ENCODE measurements around the gene CDK9.

The CDK9 gene

GRCh38 chr9:127815512-127816361 lies 29.9 kb downstream of the CDK9 start:
- TF ChIP-seq ARNT (IDR thresholded peaks at IDR 0.05) (no peak), NFRKB (IDR thresholded peaks at IDR 0.05) (no peak), ELF4 (IDR thresholded peaks at IDR 0.05) (no peak), PKNOX1 (IDR thresholded peaks at IDR 0.05) (no peak), SUZ12 (IDR thresholded peaks at IDR 0.05) (no peak), FOXA1 (IDR thresholded peaks at IDR 0.05) (no peak), L3MBTL2 (conservative IDR thresholded peaks at IDR 0.05) (no peak), ZNF384 (IDR thresholded peaks at IDR 0.05) (no peak), LEF1 (IDR thresholded peaks at IDR 0.05; ENCODE audit: borderline replicate concordance) (no peak), HDGF (IDR thresholded peaks at IDR 0.05; ENCODE audit: borderline replicate concordance) (no peak), FOXM1 (IDR thresholded peaks at IDR 0.05; ENCODE audit: borderline replicate concordance) (no peak)
- ChIA-PET CTCF (no interaction called here), POLR2A (no interaction called here)
- no peak for DNase-seq (ENCODE audit: extremely low spot score)

- ChIA-PET POLR2A (no interaction called here), CTCF (no interaction called here)
- no peak for TF ChIP-seq ARNT (IDR thresholded peaks at IDR 0.05)
- no peak for TF ChIP-seq PKNOX1 (IDR thresholded peaks at IDR 0.05)
- TF ChIP-seq SP1 (IDR thresholded peaks at IDR 0.05), result no peak
- no peak for TF ChIP-seq TARDBP (IDR thresholded peaks at IDR 0.05)
- no peak for TF ChIP-seq CTBP1 (IDR thresholded peaks at IDR 0.05; ENCODE audit: borderline replicate concordance)
- no peak for TF ChIP-seq FOXM1 (IDR thresholded peaks at IDR 0.05; ENCODE audit: borderline replicate concordance)
- no peak for TF ChIP-seq FOXK2 (IDR thresholded peaks at IDR 0.05)
- TF ChIP-seq LEF1 (IDR thresholded peaks at IDR 0.05; ENCODE audit: borderline replicate concordance), result no peak
- TF ChIP-seq ELF4 (IDR thresholded peaks at IDR 0.05), result no peak
- no peak for TF ChIP-seq BHLHE40 (IDR thresholded peaks at IDR 0.05; ENCODE audit: borderline replicate concordance)
- TF ChIP-seq SUZ12 (IDR thresholded peaks at IDR 0.05), result no peak
- TF ChIP-seq NFRKB (IDR thresholded peaks at IDR 0.05), result no peak
- TF ChIP-seq ZNF384 (IDR thresholded peaks at IDR 0.05), result no peak
- TF ChIP-seq FOXA1 (IDR thresholded peaks at IDR 0.05), result no peak
- no peak for TF ChIP-seq L3MBTL2 (conservative IDR thresholded peaks at IDR 0.05)
- TF ChIP-seq HDGF (IDR thresholded peaks at IDR 0.05; ENCODE audit: borderline replicate concordance), result no peak
- no peak for DNase-seq (ENCODE audit: extremely low spot score)
Observed at GRCh38 chr9:127816362-127816725, 30.5 kb downstream of the CDK9 start.

GRCh38 chr9:127816728-127817127 lies 30.9 kb downstream of the CDK9 start:
- ChIA-PET CTCF (no interaction called here), POLR2A (interaction anchor here (1.1 kb wide), 1 partner anchor 16 kb away, joined by 4 read pairs; no protein-coding TSS in a partner anchor)
- no peak for TF ChIP-seq HDGF (IDR thresholded peaks at IDR 0.05; ENCODE audit: borderline replicate concordance)
- TF ChIP-seq FOXM1 (IDR thresholded peaks at IDR 0.05; ENCODE audit: borderline replicate concordance), result no peak
- TF ChIP-seq BHLHE40 (IDR thresholded peaks at IDR 0.05; ENCODE audit: borderline replicate concordance), result no peak
- no peak for TF ChIP-seq ELF4 (IDR thresholded peaks at IDR 0.05)
- TF ChIP-seq L3MBTL2 (conservative IDR thresholded peaks at IDR 0.05), result no peak
- no peak for TF ChIP-seq LEF1 (IDR thresholded peaks at IDR 0.05; ENCODE audit: borderline replicate concordance)
- no peak for TF ChIP-seq FOXA1 (IDR thresholded peaks at IDR 0.05)
- no peak for TF ChIP-seq CTBP1 (IDR thresholded peaks at IDR 0.05; ENCODE audit: borderline replicate concordance)
- no peak for TF ChIP-seq ARNT (IDR thresholded peaks at IDR 0.05)
- TF ChIP-seq PKNOX1 (IDR thresholded peaks at IDR 0.05), result no peak
- no peak for TF ChIP-seq NFRKB (IDR thresholded peaks at IDR 0.05)
- no peak for TF ChIP-seq SP1 (IDR thresholded peaks at IDR 0.05)
- TF ChIP-seq ZNF384 (IDR thresholded peaks at IDR 0.05), result no peak
- no peak for TF ChIP-seq FOXK2 (IDR thresholded peaks at IDR 0.05)
- DNase-seq (ENCODE audit: extremely low spot score), result no peak

GRCh38 chr9:127817881-127818434 lies 32.1 kb downstream of the CDK9 start:
- POLR2A ChIA-PET, result interaction anchor here (1.1 kb wide), 1 partner anchor 17 kb away, joined by 4 read pairs; no protein-coding TSS in a partner anchor
- no peak for DNase-seq (ENCODE audit: extremely low spot score)
- CTCF ChIA-PET, result interaction anchor here (0.6 kb wide), 1 partner anchor 51 kb away, joined by 3 read pairs; no protein-coding TSS in a partner anchor

GRCh38 chr9:127818574-127818973 lies 32.7 kb downstream of the CDK9 start:
- ChIA-PET POLR2A (no interaction called here), CTCF (no interaction called here)
- no peak for TF ChIP-seq ELF4 (IDR thresholded peaks at IDR 0.05)
- DNase-seq (ENCODE audit: extremely low spot score), result no peak

More at GRCh38 chr9:127817881-127818434, 32.1 kb downstream of the CDK9 start:
- TF ChIP-seq CTBP1 (IDR thresholded peaks at IDR 0.05; ENCODE audit: borderline replicate concordance) (no peak), ARNT (IDR thresholded peaks at IDR 0.05) (no peak), SP1 (IDR thresholded peaks at IDR 0.05) (no peak), FOXK2 (IDR thresholded peaks at IDR 0.05) (no peak), L3MBTL2 (conservative IDR thresholded peaks at IDR 0.05) (no peak)

GRCh38 chr9:127822108-127822507 lies 36.3 kb downstream of the CDK9 start:
- no peak for DNase-seq (ENCODE audit: extremely low spot score)
- ChIA-PET POLR2A (no interaction called here), CTCF (no interaction called here)
- no peak for TF ChIP-seq FOXM1 (IDR thresholded peaks at IDR 0.05; ENCODE audit: borderline replicate concordance)
